Measurements from ENCODE around the gene TECTA. TPM values are rescaled to one million over a fixed set of nuclear protein-coding genes. Genes with fewer than 3 reads are reported as not detected.

Gene TECTA
- total RNA-seq, 2 donors from 2014 or later: 0.62 to 0.83 TPM

GRCh38 chr11:121117788-121118187 is 16.7 kb downstream of the TECTA start:
- intact Hi-C loops (cut with DNase I): no loop called here
- DNase-seq (ENCODE audit: low spot score): no peak

- intact Hi-C loops (cut with DNase I): no loop called here
- no peak for DNase-seq (ENCODE audit: low spot score)
These were observed 18.4 kb downstream of the TECTA start for GRCh38 chr11:121119440-121119839.

- intact Hi-C loops (cut with DNase I): no loop called here
- no peak for DNase-seq (ENCODE audit: low spot score)
These were observed 21.3 kb downstream of the TECTA start for GRCh38 chr11:121122328-121122727.

- no peak for DNase-seq (ENCODE audit: low spot score)
- intact Hi-C loops (cut with DNase I): no loop called here
These were observed 22.5 kb downstream of the TECTA start for GRCh38 chr11:121123496-121124069.

- DNase-seq (ENCODE audit: low spot score): no peak
- intact Hi-C loops (cut with DNase I): loop anchor here in 1 of 2 donors (2.0 kb wide), 1 partner anchor 23 kb away; no protein-coding TSS in a partner anchor
These were observed 26.8 kb downstream of the TECTA start for GRCh38 chr11:121127809-121128208.

- intact Hi-C loops (cut with DNase I): loop anchor here in 1 of 2 donors (2.0 kb wide), 1 partner anchor 25 kb away; no protein-coding TSS in a partner anchor
- no peak for DNase-seq (ENCODE audit: low spot score)
These were observed 28.6 kb downstream of the TECTA start for GRCh38 chr11:121129362-121130340.

- DNase-seq (ENCODE audit: low spot score): no peak
- intact Hi-C loops (cut with DNase I): no loop called here
These were observed 30.6 kb downstream of the TECTA start for GRCh38 chr11:121131656-121132055.

- no peak for DNase-seq (ENCODE audit: low spot score)
- intact Hi-C loops (cut with DNase I): no loop called here
These were observed 31.4 kb downstream of the TECTA start for GRCh38 chr11:121132211-121132976.

- intact Hi-C loops (cut with DNase I): no loop called here
- DNase-seq (ENCODE audit: low spot score): no peak
These were observed 33.8 kb downstream of the TECTA start for GRCh38 chr11:121134741-121135312.

- DNase-seq (ENCODE audit: low spot score): no peak
- intact Hi-C loops (cut with DNase I): no loop called here
These were observed 36.0 kb downstream of the TECTA start for GRCh38 chr11:121137005-121137404.

- DNase-seq (ENCODE audit: low spot score): no peak
- intact Hi-C loops (cut with DNase I): no loop called here
These were observed 37.2 kb downstream of the TECTA start for GRCh38 chr11:121138259-121138658.

GRCh38 chr11:121140369-121140768 is 39.3 kb downstream of the TECTA start:
- intact Hi-C loops (cut with DNase I): no loop called here

GRCh38 chr11:121141066-121141465 is 40.0 kb downstream of the TECTA start:
- no peak for DNase-seq (ENCODE audit: low spot score)
- intact Hi-C loops (cut with DNase I): no loop called here

More at GRCh38 chr11:121140369-121140768, 39.3 kb downstream of the TECTA start:
- DNase-seq (ENCODE audit: low spot score): no peak

- intact Hi-C loops (cut with DNase I): no loop called here
These were observed 42.9 kb downstream of the TECTA start for GRCh38 chr11:121143921-121144320.

GRCh38 chr11:121144723-121145122 is 43.7 kb downstream of the TECTA start:
- intact Hi-C loops (cut with DNase I): no loop called here
- DNase-seq (ENCODE audit: low spot score): no peak

More at GRCh38 chr11:121143921-121144320, 42.9 kb downstream of the TECTA start:
- no peak for DNase-seq (ENCODE audit: low spot score)

GRCh38 chr11:121145826-121146225 is 44.8 kb downstream of the TECTA start:
- no peak for DNase-seq (ENCODE audit: low spot score)
- intact Hi-C loops (cut with DNase I): no loop called here

- intact Hi-C loops (cut with DNase I): no loop called here
- DNase-seq (ENCODE audit: low spot score): no peak
These were observed 48.1 kb downstream of the TECTA start for GRCh38 chr11:121149116-121149515.

- DNase-seq (ENCODE audit: low spot score): no peak
- intact Hi-C loops (cut with DNase I): no loop called here
These were observed 50.2 kb downstream of the TECTA start for GRCh38 chr11:121151207-121151688.

GRCh38 chr11:121152764-121153163 is 51.7 kb downstream of the TECTA start:
- intact Hi-C loops (cut with DNase I): no loop called here
- DNase-seq (ENCODE audit: low spot score): no peak

All from posterior vena cava (tissue), 2 donors.